K562 (cell line): ENCODE measurements around the gene SPIB. TPM values are rescaled to one million over a fixed set of nuclear protein-coding genes. Genes with fewer than 3 reads are reported as not detected.

ENCODE experiments used
- DMBX1 ChIP-seq: fragments of 250-450 bp; sonication (Bioruptor Pico); IDR thresholded peaks from 2 replicates; pipeline ENCODE4 v1.8.0; 2022; ENCODE audit warnings: inconsistent platforms, mild to moderate bottlenecking, moderate library complexity, borderline replicate concordance
- ESRRA ChIP-seq: fragments of 450-650 bp; IDR thresholded peaks from 2 replicates; pipeline ENCODE4 v1.6.1; 2014; ENCODE audit warnings: low read depth, mild to moderate bottlenecking, moderate library complexity, borderline replicate concordance
- HMG20A ChIP-seq: fragments of 450-650 bp; formaldehyde crosslinking; conservative IDR thresholded peaks from 2 replicates; pipeline ENCODE4 v1.4.0; 2020; ENCODE audit warnings: mild to moderate bottlenecking, mixed read lengths
- KDM1A ChIP-seq, 2 experiments: fragments of 450-650 bp; IDR thresholded peaks; 2 replicates each; pipeline ENCODE4 v1.6.1; 2016; ENCODE audit warnings: mild to moderate bottlenecking in 2 of 2
- MED1 ChIP-seq: sonication (generic); formaldehyde crosslinking; IDR thresholded peaks from 2 replicates; pipeline ENCODE4 v1.8.1; 2023; ENCODE audit warnings: missing genetic modification reagents, borderline replicate concordance
- MIER1 ChIP-seq: fragments of 450-650 bp; IDR thresholded peaks from 2 replicates; pipeline ENCODE4 v1.6.1; 2016; ENCODE audit warnings: antibody characterized with exemption, mild to moderate bottlenecking, low read depth
- OTX1 ChIP-seq: fragments of 450-650 bp; formaldehyde crosslinking; IDR thresholded peaks from 2 replicates; pipeline ENCODE4 v1.4.0; 2022; ENCODE audit warnings: mild to moderate bottlenecking
- POLR2AphosphoS2 ChIP-seq: IDR thresholded peaks from 2 replicates; pipeline ENCODE4 v1.6.1; 2012; ENCODE audit warnings: low read length, improper control_type of control experiment
- PTTG1 ChIP-seq: fragments of 450-650 bp; IDR thresholded peaks from 2 replicates; pipeline ENCODE4 v1.6.1; 2016; ENCODE audit warnings: low read depth, mild to moderate bottlenecking, missing genetic modification characterization, missing compliant biosample characterization
- RFX7 ChIP-seq: fragments of 250-450 bp; sonication (Bioruptor Pico); IDR thresholded peaks from 2 replicates; pipeline ENCODE4 v1.5.1; 2021; ENCODE audit warnings: mild to moderate bottlenecking
- RHOXF2B ChIP-seq: fragments of 250-450 bp; sonication (Bioruptor Pico); conservative IDR thresholded peaks from 2 replicates; pipeline ENCODE4 v1.5.1; 2021
- SLC30A9 ChIP-seq: fragments of 250-450 bp; sonication (Bioruptor Pico); IDR thresholded peaks from 2 replicates; pipeline ENCODE4 v1.8.0; 2022; ENCODE audit warnings: mild to moderate bottlenecking, moderate library complexity
- SPI1 ChIP-seq: IDR thresholded peaks from 2 replicates; pipeline ENCODE4 v1.6.1; 2011; ENCODE audit warnings: low read depth, low read length, control low read depth, borderline replicate concordance
- SRF ChIP-seq, 2 experiments: fragments of 250-450, 450-650 bp in 1 of 2; sonication (Bioruptor Pico) in 1 of 2; sonication (generic) in 1 of 2; formaldehyde crosslinking; IDR thresholded peaks; 2 replicates each; pipeline versions ENCODE4 v1.5.0 to v1.5.1; 2020 to 2022; ENCODE audit warnings: mild to moderate bottlenecking in 1 of 2, missing genetic modification reagents in 1 of 2
- TEAD1 ChIP-seq, 2 experiments: fragments of 450-650 bp in 1 of 2; sonication (generic) in 1 of 2; formaldehyde crosslinking; IDR thresholded peaks; 2 replicates each; pipeline versions ENCODE4 v1.4.0 to v1.8.0; 2020 to 2022; ENCODE audit warnings: mild to moderate bottlenecking in 2 of 2, missing genetic modification reagents in 1 of 2
- ZFP30 ChIP-seq: fragments of 250-450 bp; sonication (Bioruptor Pico); IDR thresholded peaks from 2 replicates; pipeline ENCODE4 v1.8.0; 2022; ENCODE audit warnings: moderate library complexity, mild to moderate bottlenecking, inconsistent platforms, borderline replicate concordance
- ZNF174 ChIP-seq: fragments of 250-450 bp; sonication (Bioruptor Pico); IDR thresholded peaks from 2 replicates; pipeline ENCODE4 v1.4.0; 2020; ENCODE audit warnings: mild to moderate bottlenecking
- ZNF695 ChIP-seq: fragments of 450-650 bp; formaldehyde crosslinking; IDR thresholded peaks from 2 replicates; pipeline ENCODE4 v1.4.0; 2020; ENCODE audit warnings: mild to moderate bottlenecking, moderate library complexity
- ZNF766 ChIP-seq: fragments of 200-800 bp; sonication (Bioruptor generic); conservative IDR thresholded peaks from 2 replicates; pipeline ENCODE4 v1.6.1; 2016; ENCODE audit warnings: missing genetic modification characterization, missing compliant biosample characterization
- ZNF780A ChIP-seq: fragments of 250-450 bp; sonication (Bioruptor Pico); IDR thresholded peaks from 2 replicates; pipeline ENCODE4 v1.5.0; 2021; ENCODE audit warnings: mild to moderate bottlenecking
- polyA plus RNA-seq, 8 experiments: library from polyadenylated mRNA; depleted of rRNA in 4 of 8; stranded (reverse) in 5 of 8; unstranded in 3 of 8; fragments of >200 nt; fragmentation: Nextera tagmentation in 2 of 8; fragmentation: Illumina TruSeq in 1 of 8; extraction: Ambion mirVana in 2 of 8; extraction: Trizol in 1 of 8; gene quantifications; 2 replicates each; pipeline versions ENCODE4 v1.2.1 to v1.2.3, GENCODE V29; 2011 to 2014; ENCODE audit warnings: inconsistent platforms in 1 of 8, missing spikeins in 1 of 8
- total RNA-seq, 7 experiments: library from RNA; depleted of rRNA in 6 of 7; stranded (reverse); fragments of >200 nt in 6 of 7; fragmentation: Illumina TruSeq in 2 of 7; extraction: Trizol in 2 of 7; gene quantifications; 2 replicates each; pipeline versions ENCODE4 v1.2.1 to v1.2.3, GENCODE V29; 2011 to 2021; ENCODE audit warnings: low replicate concordance in 1 of 7
- TF ChIP-seq, protein P1 (sequence below): IDR thresholded peaks from 2 replicates; pipeline ENCODE4 v1.6.1; 2011; ENCODE audit warnings: borderline replicate concordance, low read depth, mild to moderate bottlenecking, moderate library complexity, low read length; ENCODE audit not compliant: insufficient read depth, poor library complexity, severe bottlenecking
- TF ChIP-seq, protein P2 (sequence below): fragments of 250-450 bp; sonication (Bioruptor Pico); IDR thresholded peaks from 2 replicates; pipeline ENCODE4 v1.9.0; 2021; ENCODE audit warnings: mild to moderate bottlenecking
- TF ChIP-seq, protein P3 (sequence below), 2 experiments: fragments of 450-650 bp; IDR thresholded peaks; 2 replicates each; pipeline ENCODE4 v1.6.1; 2018; ENCODE audit warnings: mild to moderate bottlenecking in 2 of 2, low read depth in 1 of 2; ENCODE audit not compliant: partially characterized antibody in 2 of 2

The SPIB gene
- total and polyA plus RNA-seq, 9 of the 15 experiments (the other 6 are each of a cell fraction or from before 2014, with no cell fraction given): 0.06 to 1.0 (median 0.43) TPM; not detected in 1

DNA sequence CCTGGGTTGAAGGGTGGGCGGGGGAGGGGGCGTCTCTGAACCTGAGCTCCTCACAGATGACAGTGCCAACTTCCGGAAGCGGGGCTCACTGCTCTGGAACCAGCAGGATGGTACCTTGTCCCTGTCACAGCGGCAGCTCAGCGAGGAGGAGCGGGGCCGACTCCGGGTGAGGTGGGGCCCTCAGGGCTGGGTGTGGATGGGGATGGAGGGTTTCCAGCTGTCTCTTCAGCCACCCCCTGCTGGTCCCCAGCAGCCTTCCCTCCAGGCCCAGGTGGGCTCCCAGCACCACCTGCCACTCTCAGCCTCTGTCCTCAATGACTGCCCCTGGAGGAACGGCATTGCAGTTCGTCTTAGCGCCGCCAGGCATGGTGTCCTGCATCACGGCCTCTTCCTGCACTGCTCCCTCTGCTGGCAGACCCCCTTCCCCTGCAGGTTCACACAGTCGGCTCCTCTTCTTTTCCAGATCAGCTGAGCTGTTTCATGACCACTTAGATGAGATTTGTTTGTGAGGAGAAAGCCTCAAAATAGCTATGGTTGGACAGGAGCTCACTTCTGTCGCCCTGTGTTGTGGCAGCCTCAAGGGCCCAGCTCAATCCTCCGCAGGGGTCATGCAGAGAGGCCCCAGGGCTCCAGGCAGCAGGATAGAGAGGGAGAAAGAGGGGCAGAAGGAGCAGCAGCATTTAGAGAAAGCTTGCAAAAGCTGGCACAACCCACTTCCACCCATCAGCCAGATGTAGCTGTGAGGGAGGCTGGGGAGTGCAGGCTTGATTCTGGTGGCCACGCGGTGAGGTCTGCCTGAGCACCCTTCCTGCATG lies 60.4 kb downstream of the SPIB start (continued):
- TF ChIP-seq POLR2AphosphoS2 (no peak), SRF (CRISPR knock-in tag; IDR thresholded peaks at IDR 0.05) (no peak), ZNF766 (CRISPR knock-in tag) (no peak), ESRRA (no peak), HMG20A (CRISPR knock-in tag) (no peak), SPI1 (no peak), RHOXF2B (CRISPR knock-in tag) (no peak), ZNF780A (CRISPR knock-in tag) (no peak), PTTG1 (tag) (no peak), MED1 (CRISPR knock-in tag) (0 out of 2 replicates have a peak, but pooled peaks have one; percentile 62), KDM1A (IDR thresholded peaks at IDR 0.05) (no peak), SLC30A9 (CRISPR knock-in tag) (no peak), ZNF174 (no peak), ZNF695 (CRISPR knock-in tag) (no peak), ZFP30 (CRISPR knock-in tag) (no peak), OTX1 (CRISPR knock-in tag) (no peak), DMBX1 (no peak), RFX7 (CRISPR knock-in tag) (no peak), MIER1 (no peak), TEAD1 (CRISPR knock-in tag; IDR thresholded peaks at IDR 0.05) (no peak)
- TF ChIP-seq, protein P1, sequence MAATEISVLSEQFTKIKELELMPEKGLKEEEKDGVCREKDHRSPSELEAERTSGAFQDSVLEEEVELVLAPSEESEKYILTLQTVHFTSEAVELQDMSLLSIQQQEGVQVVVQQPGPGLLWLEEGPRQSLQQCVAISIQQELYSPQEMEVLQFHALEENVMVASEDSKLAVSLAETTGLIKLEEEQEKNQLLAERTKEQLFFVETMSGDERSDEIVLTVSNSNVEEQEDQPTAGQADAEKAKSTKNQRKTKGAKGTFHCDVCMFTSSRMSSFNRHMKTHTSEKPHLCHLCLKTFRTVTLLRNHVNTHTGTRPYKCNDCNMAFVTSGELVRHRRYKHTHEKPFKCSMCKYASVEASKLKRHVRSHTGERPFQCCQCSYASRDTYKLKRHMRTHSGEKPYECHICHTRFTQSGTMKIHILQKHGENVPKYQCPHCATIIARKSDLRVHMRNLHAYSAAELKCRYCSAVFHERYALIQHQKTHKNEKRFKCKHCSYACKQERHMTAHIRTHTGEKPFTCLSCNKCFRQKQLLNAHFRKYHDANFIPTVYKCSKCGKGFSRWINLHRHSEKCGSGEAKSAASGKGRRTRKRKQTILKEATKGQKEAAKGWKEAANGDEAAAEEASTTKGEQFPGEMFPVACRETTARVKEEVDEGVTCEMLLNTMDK: peak; percentile 61
- TF ChIP-seq, protein P2, sequence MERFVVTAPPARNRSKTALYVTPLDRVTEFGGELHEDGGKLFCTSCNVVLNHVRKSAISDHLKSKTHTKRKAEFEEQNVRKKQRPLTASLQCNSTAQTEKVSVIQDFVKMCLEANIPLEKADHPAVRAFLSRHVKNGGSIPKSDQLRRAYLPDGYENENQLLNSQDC (CRISPR knock-in tag): no peak
- TF ChIP-seq, protein P3, sequence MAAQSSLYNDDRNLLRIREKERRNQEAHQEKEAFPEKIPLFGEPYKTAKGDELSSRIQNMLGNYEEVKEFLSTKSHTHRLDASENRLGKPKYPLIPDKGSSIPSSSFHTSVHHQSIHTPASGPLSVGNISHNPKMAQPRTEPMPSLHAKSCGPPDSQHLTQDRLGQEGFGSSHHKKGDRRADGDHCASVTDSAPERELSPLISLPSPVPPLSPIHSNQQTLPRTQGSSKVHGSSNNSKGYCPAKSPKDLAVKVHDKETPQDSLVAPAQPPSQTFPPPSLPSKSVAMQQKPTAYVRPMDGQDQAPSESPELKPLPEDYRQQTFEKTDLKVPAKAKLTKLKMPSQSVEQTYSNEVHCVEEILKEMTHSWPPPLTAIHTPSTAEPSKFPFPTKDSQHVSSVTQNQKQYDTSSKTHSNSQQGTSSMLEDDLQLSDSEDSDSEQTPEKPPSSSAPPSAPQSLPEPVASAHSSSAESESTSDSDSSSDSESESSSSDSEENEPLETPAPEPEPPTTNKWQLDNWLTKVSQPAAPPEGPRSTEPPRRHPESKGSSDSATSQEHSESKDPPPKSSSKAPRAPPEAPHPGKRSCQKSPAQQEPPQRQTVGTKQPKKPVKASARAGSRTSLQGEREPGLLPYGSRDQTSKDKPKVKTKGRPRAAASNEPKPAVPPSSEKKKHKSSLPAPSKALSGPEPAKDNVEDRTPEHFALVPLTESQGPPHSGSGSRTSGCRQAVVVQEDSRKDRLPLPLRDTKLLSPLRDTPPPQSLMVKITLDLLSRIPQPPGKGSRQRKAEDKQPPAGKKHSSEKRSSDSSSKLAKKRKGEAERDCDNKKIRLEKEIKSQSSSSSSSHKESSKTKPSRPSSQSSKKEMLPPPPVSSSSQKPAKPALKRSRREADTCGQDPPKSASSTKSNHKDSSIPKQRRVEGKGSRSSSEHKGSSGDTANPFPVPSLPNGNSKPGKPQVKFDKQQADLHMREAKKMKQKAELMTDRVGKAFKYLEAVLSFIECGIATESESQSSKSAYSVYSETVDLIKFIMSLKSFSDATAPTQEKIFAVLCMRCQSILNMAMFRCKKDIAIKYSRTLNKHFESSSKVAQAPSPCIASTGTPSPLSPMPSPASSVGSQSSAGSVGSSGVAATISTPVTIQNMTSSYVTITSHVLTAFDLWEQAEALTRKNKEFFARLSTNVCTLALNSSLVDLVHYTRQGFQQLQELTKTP (IDR thresholded peaks at IDR 0.05; ENCODE audit: low read depth in 1 of 2, partially characterized antibody in 2 of 2): no peak
